Fibroblast of pulmonary artery (primary cell): ENCODE results near the gene USP16.

ENCODE experiments used
- DNase-seq: peaks from one replicate; pipeline ENCODE4 v3.0.0-alpha.2; 2010; ENCODE audit warnings: low read depth
- H3K4me3 ChIP-seq: replicated peaks from 2 replicates; pipeline ENCODE4 v1.5.1; 2011; ENCODE audit warnings: low read depth, mild to moderate bottlenecking, control low read depth, low read length, moderate library complexity
- TF ChIP-seq, protein P1 (sequence below): IDR thresholded peaks from 2 replicates; pipeline ENCODE4 v1.5.1; 2011; ENCODE audit warnings: mild to moderate bottlenecking, control low read depth, low read length, inconsistent platforms; ENCODE audit errors: missing control alignments

The USP16 gene

DNA sequence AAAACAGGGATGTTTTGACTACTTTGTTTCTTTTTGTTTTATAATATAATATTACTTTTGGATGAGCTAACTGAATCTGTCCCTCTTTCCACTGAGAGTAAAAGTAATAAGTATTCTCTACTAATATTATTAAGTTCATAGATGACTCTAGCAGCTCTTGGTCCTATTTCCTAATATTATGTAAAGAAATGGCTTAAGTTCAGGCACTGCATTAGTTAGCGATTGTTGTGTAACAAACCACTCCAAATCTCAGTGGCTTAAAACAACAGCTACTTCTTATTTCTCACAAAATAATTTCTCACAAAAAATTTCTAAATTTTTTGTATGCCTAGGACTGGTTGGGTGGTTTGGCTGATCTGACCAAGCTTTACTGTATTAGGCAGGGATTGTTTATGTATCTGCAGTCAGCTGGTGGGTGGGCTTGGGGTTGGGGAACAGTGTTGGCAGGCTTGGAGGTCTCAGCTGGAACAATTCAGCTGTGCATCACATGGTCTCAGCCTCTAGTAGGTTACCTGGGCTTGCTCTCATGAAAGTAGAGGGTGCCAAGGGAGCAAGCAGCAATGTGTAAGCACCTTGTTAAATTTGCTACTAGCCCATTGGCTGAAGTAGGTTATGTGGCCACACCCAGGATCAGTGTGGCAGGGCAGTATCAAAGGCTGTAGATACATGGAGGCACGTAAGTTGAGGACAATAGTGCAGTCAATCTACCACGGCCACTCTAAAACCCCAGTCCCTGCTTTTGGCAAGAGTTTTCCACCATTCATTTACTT lies 57.8 kb downstream of the USP16 start:
- no peak overlapping the region for H3K4me3 ChIP-seq
- TF ChIP-seq, protein P1, sequence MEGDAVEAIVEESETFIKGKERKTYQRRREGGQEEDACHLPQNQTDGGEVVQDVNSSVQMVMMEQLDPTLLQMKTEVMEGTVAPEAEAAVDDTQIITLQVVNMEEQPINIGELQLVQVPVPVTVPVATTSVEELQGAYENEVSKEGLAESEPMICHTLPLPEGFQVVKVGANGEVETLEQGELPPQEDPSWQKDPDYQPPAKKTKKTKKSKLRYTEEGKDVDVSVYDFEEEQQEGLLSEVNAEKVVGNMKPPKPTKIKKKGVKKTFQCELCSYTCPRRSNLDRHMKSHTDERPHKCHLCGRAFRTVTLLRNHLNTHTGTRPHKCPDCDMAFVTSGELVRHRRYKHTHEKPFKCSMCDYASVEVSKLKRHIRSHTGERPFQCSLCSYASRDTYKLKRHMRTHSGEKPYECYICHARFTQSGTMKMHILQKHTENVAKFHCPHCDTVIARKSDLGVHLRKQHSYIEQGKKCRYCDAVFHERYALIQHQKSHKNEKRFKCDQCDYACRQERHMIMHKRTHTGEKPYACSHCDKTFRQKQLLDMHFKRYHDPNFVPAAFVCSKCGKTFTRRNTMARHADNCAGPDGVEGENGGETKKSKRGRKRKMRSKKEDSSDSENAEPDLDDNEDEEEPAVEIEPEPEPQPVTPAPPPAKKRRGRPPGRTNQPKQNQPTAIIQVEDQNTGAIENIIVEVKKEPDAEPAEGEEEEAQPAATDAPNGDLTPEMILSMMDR: no peak
- no peak for DNase-seq

DNA sequence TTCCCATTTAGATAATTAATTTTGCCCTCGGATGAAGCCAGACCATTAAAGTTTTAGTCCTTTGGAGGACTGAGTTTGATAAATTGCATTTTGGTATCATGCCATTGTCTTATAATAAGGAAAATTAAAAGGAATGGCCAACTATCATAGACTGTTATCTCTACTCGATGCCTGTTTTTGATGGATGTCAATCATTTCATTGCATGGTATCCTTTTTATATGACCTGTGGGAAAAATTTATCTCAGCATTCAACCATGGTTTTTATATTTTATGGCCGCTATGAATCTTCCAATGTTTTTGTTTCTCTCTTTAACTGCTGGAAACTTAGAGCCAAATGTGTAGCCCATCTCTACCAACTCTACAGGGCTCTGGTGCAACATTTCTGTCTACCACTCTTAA lies 58.8 kb downstream of the USP16 start:
- H3K4me3 ChIP-seq: no peak overlapping the region
- no peak for DNase-seq
- TF ChIP-seq, protein P1: no peak

DNA sequence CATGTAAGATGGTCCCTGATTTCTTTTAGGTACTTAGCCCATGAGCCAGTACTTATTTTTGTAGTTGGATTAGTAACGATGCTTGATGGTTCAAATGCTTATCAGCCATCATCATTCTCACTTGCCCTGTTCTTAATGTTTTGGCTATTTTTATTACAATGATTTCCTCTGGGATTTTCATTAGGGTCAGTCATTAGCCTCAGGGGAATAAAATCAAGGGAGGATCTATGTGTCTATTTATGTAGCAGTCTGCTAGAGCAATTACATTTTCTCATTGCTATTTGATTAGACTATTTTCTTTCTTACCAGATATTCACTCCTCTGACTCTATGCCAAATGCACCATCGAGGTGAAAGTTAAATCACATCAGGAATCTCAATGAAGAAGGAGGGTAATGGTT lies 59.9 kb downstream of the USP16 start:
- no peak for DNase-seq
- no peak overlapping the region for H3K4me3 ChIP-seq
- TF ChIP-seq, protein P1: no peak

DNA sequence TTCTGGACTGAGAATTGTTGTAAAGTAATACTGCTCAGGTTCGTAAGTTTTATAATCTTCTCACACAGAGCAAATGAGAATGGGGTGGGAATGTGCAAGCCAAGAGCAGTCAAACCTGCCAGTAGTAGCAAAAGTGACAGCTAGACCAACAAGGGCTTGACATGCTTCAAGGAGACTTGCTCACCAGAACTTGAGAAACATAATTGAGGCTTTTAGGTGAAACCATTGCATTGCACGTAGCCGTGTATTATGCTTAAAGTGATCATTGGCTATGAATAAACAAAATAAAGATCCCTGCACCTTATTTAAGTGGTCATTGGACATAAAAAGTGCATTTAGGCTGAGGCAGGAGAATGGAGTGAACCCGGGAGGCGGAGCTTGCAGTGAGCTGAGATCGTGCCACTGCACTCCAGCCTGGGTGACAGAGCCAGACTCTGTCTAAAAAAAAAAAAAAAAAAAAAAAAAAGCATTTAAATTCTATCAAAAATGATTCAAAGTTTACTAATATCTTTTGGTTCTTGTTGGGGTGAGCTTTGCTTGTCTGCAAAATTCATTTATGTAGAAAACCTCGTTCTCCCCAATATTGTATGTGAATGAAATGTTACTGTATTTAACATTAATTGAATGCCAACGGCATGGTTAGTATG lies 60.8 kb downstream of the USP16 start:
- no peak overlapping the region for H3K4me3 ChIP-seq
- no peak for DNase-seq
- TF ChIP-seq, protein P1: no peak

DNA sequence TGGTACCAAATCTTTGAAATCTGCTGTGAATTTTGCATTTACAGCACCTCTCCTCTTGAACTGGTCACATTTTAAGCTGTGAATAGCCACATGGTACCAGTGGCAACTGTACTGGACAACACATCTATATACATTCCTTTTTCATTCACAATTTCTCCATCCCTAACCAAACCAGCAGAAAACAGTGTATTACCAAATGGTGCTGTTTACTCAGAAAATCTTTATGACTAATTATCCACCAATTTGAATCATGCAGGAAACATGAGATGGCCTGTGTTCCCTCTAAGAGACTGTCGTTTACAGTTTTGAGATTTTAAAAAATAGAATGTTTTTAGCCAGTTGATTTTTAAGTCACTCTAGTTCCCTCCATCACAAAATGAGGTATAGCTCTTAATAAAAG lies 66.6 kb downstream of the USP16 start:
- H3K4me3 ChIP-seq: no peak overlapping the region
- TF ChIP-seq, protein P1: no peak
- DNase-seq: peak; percentile 79

DNA sequence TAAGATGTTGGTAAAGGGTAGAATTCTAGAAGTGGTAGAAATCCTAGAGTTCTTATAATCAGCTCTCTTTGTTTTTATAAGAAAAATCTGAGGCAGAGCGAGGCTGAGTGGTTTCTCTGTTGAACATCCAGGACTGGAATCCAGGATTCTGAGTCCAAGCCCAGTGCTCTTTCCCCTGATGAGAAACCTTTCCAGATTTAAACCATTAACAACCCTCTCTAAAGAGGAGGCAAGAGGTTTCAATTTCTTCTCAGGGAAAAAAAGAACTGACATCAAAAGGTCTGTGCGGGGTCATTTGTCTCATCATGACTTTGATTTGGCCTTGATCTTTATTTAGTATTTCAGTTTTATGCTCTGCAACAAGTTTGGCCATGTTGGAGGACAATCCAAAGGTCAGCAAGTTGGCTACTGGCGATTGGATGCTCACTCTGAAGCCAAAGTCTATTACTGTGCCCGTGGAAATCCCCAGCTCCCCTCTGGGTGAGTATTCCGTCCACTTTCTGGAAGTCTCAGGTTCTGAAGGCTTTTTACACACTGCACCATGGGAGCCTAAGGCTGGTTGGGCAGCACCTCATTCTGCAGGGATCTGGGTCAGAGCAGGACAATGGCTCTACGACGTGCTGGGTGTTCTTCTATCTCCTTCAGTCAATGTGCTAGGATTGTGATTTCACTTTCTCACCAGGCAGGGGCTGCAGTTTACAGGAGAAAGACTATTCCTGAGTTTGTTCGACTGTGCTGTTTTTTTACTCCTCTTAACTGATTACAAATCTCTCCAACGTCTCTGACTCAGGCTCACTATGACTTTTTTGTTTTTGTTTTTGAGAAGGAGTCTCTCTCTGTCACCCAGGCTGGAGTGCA lies 67.9 kb downstream of the USP16 start:
- no peak overlapping the region for H3K4me3 ChIP-seq
- peak; percentile 50 for DNase-seq
- TF ChIP-seq, protein P1: peak; percentile 16
